GM23338 (cell line): ENCODE results near the gene DACH2. TPM values are rescaled to one million over a fixed set of nuclear protein-coding genes. Genes with fewer than 3 reads are reported as not detected.
A peak's percentile ranks its signal among the peaks of the same experiment; 100 is the strongest.

Source experiments
- ATAC-seq: fragments of 200-7000 bp; cut with Tn5 transposase; 3 replicates; pipeline ENCODE4 v1.9.1; 2020
- DNase-seq: peaks from one replicate; pipeline ENCODE4 v3.0.0-alpha.2; 2015; ENCODE audit warnings: low spot score
- H2AFZ ChIP-seq: fragments of 200-600 bp; sonication (generic); 2 replicates; pipeline ENCODE4 v1.8.0; 2016; ENCODE audit warnings: antibody characterized with exemption, mild to moderate bottlenecking, moderate library complexity
- H3F3A ChIP-seq: fragments of 200-600 bp; sonication (generic); replicated peaks from 2 replicates; pipeline ENCODE4 v1.8.0; 2017; ENCODE audit warnings: antibody characterized with exemption, mixed run types, low read depth
- H3K27ac ChIP-seq: fragments of 200-600 bp; sonication (generic); 2 replicates; pipeline ENCODE4 v1.6.1; 2016; ENCODE audit warnings: low read depth
- H3K27me3 ChIP-seq: fragments of 200-600 bp; sonication (generic); 2 replicates; pipeline ENCODE4 v1.8.0; 2016; ENCODE audit warnings: mild to moderate bottlenecking, mixed run types, moderate library complexity; ENCODE audit not compliant: insufficient read depth
- H3K36me3 ChIP-seq: fragments of 200-600 bp; sonication (generic); 2 replicates; pipeline ENCODE4 v1.8.0; 2016; ENCODE audit warnings: mild to moderate bottlenecking; ENCODE audit not compliant: insufficient read depth
- H3K4me1 ChIP-seq: fragments of 200-600 bp; sonication (generic); 2 replicates; pipeline ENCODE4 v1.8.0; 2016; ENCODE audit warnings: mild to moderate bottlenecking, moderate library complexity; ENCODE audit not compliant: insufficient read depth
- H3K4me2 ChIP-seq: fragments of 200-600 bp; sonication (generic); 2 replicates; pipeline ENCODE4 v1.7.1; 2017; ENCODE audit warnings: mixed run types
- H3K4me3 ChIP-seq: fragments of 200-600 bp; sonication (generic); 2 replicates; pipeline ENCODE4 v1.6.1; 2016; ENCODE audit warnings: mixed run types
- H3K79me2 ChIP-seq: fragments of 200-600 bp; sonication (generic); replicated peaks from 2 replicates; pipeline ENCODE4 v1.8.0; 2017; ENCODE audit warnings: mild to moderate bottlenecking; ENCODE audit not compliant: insufficient read depth
- H3K9me2 ChIP-seq: fragments of 200-600 bp; sonication (generic); 2 replicates; pipeline ENCODE4 v1.8.0; 2017; ENCODE audit not compliant: insufficient read depth
- H4K20me1 ChIP-seq: fragments of 200-600 bp; sonication (generic); replicated peaks from 2 replicates; pipeline ENCODE4 v1.8.0; 2017; ENCODE audit warnings: mild to moderate bottlenecking; ENCODE audit not compliant: insufficient read depth
- H3K27ac Mint-ChIP-seq: 2 replicates; pipeline ENCODE4 v1.8.0; 2020; ENCODE audit warnings: inconsistent platforms, mild to moderate bottlenecking, moderate library complexity, mixed read lengths
- H3K27me3 Mint-ChIP-seq: 3 replicates; pipeline ENCODE4 v1.8.0; 2022; ENCODE audit warnings: low read depth, mild to moderate bottlenecking, moderate library complexity, mixed read lengths, inconsistent platforms; ENCODE audit not compliant: insufficient read depth, poor library complexity
- H3K36me3 Mint-ChIP-seq: 3 replicates; pipeline ENCODE4 v1.8.0; 2021; ENCODE audit warnings: low read depth, mild to moderate bottlenecking, inconsistent platforms, moderate library complexity, mixed read lengths
- H3K4me1 Mint-ChIP-seq: 3 replicates; pipeline ENCODE4 v1.8.0; 2020; ENCODE audit warnings: mild to moderate bottlenecking, inconsistent platforms, mixed read lengths
- H3K4me3 Mint-ChIP-seq: 3 replicates; pipeline ENCODE4 v1.8.0; 2021; ENCODE audit warnings: moderate library complexity, mild to moderate bottlenecking, inconsistent platforms, mixed read lengths
- H3K9me3 Mint-ChIP-seq: 3 replicates; pipeline ENCODE4 v1.8.0; 2020; ENCODE audit warnings: moderate library complexity, mild to moderate bottlenecking, inconsistent platforms, mixed read lengths
- CREB1 ChIP-seq: fragments of 250-450 bp; sonication (Bioruptor Pico); IDR thresholded peaks from 2 replicates; pipeline ENCODE4 v1.5.0; 2020; ENCODE audit warnings: low read depth, mild to moderate bottlenecking, moderate library complexity
- CTCF ChIP-seq, 2 experiments: fragments of 200-600 bp in 1 of 2; sonication (generic) in 1 of 2; conservative IDR thresholded peaks; 2 replicates each; pipeline versions ENCODE4 v1.5.1 to v1.6.1; 2016 to 2017; ENCODE audit warnings: antibody characterized with exemption in 2 of 2, low read depth in 2 of 2, mild to moderate bottlenecking in 2 of 2, moderate library complexity in 1 of 2
- ETS1 ChIP-seq: IDR thresholded peaks from 2 replicates; pipeline ENCODE4 v1.6.1; 2016; ENCODE audit warnings: antibody characterized with exemption
- EZH2 ChIP-seq: fragments of 200-600 bp; sonication (generic); IDR thresholded peaks from one replicate; pipeline ENCODE4 v1.8.0; 2017; ENCODE audit warnings: antibody characterized with exemption, mild to moderate bottlenecking, low read depth; ENCODE audit not compliant: unreplicated experiment
- EZH2phosphoT487 ChIP-seq: fragments of 200-600 bp; sonication (generic); IDR thresholded peaks from one replicate; pipeline ENCODE4 v1.8.1; 2018; ENCODE audit warnings: antibody characterized with exemption; ENCODE audit not compliant: unreplicated experiment
- JUNB ChIP-seq: IDR thresholded peaks from one replicate; pipeline ENCODE4 v1.6.1; 2016; ENCODE audit warnings: antibody characterized with exemption; ENCODE audit not compliant: unreplicated experiment
- NANOG ChIP-seq: IDR thresholded peaks from 2 replicates; pipeline ENCODE4 v1.6.1; 2016; ENCODE audit warnings: antibody characterized with exemption, borderline replicate concordance
- POLR2AphosphoS5 ChIP-seq: IDR thresholded peaks from 2 replicates; pipeline ENCODE4 v1.6.1; 2016; ENCODE audit warnings: antibody characterized with exemption, low read depth
- REST ChIP-seq: IDR thresholded peaks from one replicate; pipeline ENCODE4 v1.6.1; 2018; ENCODE audit warnings: antibody characterized with exemption; ENCODE audit not compliant: unreplicated experiment
- STAT1 ChIP-seq: IDR thresholded peaks from one replicate; pipeline ENCODE4 v1.6.1; 2016; ENCODE audit warnings: antibody characterized with exemption; ENCODE audit not compliant: unreplicated experiment
- ZNF114 ChIP-seq: fragments of 250-450 bp; sonication (Bioruptor Pico); IDR thresholded peaks from 2 replicates; pipeline ENCODE4 v1.5.0; 2020; ENCODE audit warnings: mild to moderate bottlenecking, moderate library complexity
- ZNF331 ChIP-seq: fragments of 250-450 bp; sonication (Bioruptor Pico); IDR thresholded peaks from 2 replicates; pipeline ENCODE4 v1.5.0; 2020; ENCODE audit warnings: low read depth, mild to moderate bottlenecking, moderate library complexity
- polyA plus RNA-seq: library from polyadenylated mRNA; unstranded; fragments of >200 nt; fragmentation: Nextera tagmentation; extraction: Ambion mirVana; gene quantifications from 2 replicates; pipeline ENCODE4 v1.2.1, GENCODE V29; 2016
- total RNA-seq: library from RNA; depleted of rRNA; stranded (reverse); fragments of >200 nt; shearing (Covaris generic); gene quantifications from 2 replicates; pipeline ENCODE4 v1.2.3, GENCODE V29; 2014
- TF ChIP-seq, protein P1 (sequence below): fragments of 250-450 bp; sonication (Bioruptor Pico); IDR thresholded peaks from 2 replicates; pipeline ENCODE4 v1.5.0; 2020; ENCODE audit warnings: mild to moderate bottlenecking, moderate library complexity

DACH2 gene
- total and polyA plus RNA-seq, 2 experiments from 2014 or later: 2.4 to 4.6 TPM

DNA sequence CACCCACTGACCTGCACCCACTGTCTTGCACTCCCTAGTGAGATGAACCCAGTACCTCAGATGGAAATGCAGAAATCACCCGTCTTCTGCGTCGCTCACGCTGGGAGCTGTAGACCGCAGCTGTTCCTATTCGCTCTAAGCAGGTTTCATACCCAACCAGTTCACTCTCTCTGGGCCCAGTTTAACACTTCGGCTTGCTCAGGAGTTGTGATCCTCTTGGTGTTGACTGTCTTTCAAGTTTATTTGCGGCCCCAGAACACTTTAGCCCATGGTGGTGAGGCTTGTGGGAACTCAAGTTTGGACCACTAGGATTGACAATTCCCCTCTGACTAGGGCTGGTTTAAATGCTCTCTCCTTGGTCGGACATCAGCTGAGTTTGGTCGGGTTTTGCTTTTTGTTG, 147.0 kb downstream of the DACH2 start:
- H2AFZ ChIP-seq: 0 out of 2 replicates have a peak overlapping the region, but pooled peaks have one; percentile 66
- DNase-seq: peak; percentile 11
- H3K4me3 ChIP-seq: peak overlapping the region; percentile 41
- no peaks in the 10 kb centered on the region for H3F3A ChIP-seq
- H3K36me3 ChIP-seq: no peaks in the 10 kb centered on the region
- peaks cover 3% of the 10 kb centered on the region; the same call in 1 of the 3 replicates for H3K9me3 Mint-ChIP-seq
- no peak for TF ChIP-seq EZH2
- TF ChIP-seq ZNF331: no peak
- TF ChIP-seq EZH2phosphoT487: no peak
- TF ChIP-seq JUNB: no peak
- no peak for TF ChIP-seq CTCF (conservative IDR thresholded peaks at IDR 0.05; ENCODE audit: low read depth in 2 of 2)
- no peak for TF ChIP-seq NANOG
- no peak for TF ChIP-seq ZNF114 (CRISPR knock-in tag)
- TF ChIP-seq ETS1: no peak
- TF ChIP-seq POLR2AphosphoS5: no peak
- TF ChIP-seq, protein P1, sequence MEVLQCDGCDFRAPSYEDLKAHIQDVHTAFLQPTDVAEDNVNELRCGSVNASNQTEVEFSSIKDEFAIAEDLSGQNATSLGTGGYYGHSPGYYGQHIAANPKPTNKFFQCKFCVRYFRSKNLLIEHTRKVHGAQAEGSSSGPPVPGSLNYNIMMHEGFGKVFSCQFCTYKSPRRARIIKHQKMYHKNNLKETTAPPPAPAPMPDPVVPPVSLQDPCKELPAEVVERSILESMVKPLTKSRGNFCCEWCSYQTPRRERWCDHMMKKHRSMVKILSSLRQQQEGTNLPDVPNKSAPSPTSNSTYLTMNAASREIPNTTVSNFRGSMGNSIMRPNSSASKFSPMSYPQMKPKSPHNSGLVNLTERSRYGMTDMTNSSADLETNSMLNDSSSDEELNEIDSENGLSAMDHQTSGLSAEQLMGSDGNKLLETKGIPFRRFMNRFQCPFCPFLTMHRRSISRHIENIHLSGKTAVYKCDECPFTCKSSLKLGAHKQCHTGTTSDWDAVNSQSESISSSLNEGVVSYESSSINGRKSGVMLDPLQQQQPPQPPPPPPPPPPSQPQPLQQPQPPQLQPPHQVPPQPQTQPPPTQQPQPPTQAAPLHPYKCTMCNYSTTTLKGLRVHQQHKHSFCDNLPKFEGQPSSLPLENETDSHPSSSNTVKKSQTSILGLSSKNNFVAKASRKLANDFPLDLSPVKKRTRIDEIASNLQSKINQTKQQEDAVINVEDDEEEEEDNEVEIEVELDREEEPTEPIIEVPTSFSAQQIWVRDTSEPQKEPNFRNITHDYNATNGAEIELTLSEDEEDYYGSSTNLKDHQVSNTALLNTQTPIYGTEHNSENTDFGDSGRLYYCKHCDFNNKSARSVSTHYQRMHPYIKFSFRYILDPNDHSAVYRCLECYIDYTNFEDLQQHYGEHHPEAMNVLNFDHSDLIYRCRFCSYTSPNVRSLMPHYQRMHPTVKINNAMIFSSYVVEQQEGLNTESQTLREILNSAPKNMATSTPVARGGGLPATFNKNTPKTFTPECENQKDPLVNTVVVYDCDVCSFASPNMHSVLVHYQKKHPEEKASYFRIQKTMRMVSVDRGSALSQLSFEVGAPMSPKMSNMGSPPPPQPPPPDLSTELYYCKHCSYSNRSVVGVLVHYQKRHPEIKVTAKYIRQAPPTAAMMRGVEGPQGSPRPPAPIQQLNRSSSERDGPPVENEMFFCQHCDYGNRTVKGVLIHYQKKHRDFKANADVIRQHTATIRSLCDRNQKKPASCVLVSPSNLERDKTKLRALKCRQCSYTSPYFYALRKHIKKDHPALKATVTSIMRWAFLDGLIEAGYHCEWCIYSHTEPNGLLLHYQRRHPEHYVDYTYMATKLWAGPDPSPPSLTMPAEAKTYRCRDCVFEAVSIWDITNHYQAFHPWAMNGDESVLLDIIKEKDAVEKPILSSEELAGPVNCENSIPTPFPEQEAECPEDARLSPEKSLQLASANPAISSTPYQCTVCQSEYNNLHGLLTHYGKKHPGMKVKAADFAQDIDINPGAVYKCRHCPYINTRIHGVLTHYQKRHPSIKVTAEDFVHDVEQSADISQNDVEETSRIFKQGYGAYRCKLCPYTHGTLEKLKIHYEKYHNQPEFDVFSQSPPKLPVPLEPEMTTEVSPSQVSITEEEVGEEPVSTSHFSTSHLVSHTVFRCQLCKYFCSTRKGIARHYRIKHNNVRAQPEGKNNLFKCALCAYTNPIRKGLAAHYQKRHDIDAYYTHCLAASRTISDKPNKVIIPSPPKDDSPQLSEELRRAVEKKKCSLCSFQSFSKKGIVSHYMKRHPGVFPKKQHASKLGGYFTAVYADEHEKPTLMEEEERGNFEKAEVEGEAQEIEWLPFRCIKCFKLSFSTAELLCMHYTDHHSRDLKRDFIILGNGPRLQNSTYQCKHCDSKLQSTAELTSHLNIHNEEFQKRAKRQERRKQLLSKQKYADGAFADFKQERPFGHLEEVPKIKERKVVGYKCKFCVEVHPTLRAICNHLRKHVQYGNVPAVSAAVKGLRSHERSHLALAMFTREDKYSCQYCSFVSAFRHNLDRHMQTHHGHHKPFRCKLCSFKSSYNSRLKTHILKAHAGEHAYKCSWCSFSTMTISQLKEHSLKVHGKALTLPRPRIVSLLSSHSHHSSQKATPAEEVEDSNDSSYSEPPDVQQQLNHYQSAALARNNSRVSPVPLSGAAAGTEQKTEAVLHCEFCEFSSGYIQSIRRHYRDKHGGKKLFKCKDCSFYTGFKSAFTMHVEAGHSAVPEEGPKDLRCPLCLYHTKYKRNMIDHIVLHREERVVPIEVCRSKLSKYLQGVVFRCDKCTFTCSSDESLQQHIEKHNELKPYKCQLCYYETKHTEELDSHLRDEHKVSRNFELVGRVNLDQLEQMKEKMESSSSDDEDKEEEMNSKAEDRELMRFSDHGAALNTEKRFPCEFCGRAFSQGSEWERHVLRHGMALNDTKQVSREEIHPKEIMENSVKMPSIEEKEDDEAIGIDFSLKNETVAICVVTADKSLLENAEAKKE: no peak
- TF ChIP-seq CREB1 (CRISPR knock-in tag): no peak
- TF ChIP-seq REST: no peak
- no peak for TF ChIP-seq STAT1
- no peaks in the 10 kb centered on the region for H4K20me1 ChIP-seq
- H3K79me2 ChIP-seq: no peaks in the 10 kb centered on the region
- H3K4me1 ChIP-seq: no peaks in the 10 kb centered on the region
- peak; percentile 35; the same call in 2 of the 3 replicates for ATAC-seq
- H3K27me3 ChIP-seq: no peaks in the 10 kb centered on the region
- H3K4me1 Mint-ChIP-seq: peaks cover 6% of the 10 kb centered on the region
- H3K36me3 Mint-ChIP-seq: peaks cover 4% of the 10 kb centered on the region; the same call in 2 of the 3 replicates
- peak overlapping the region; percentile 38; the same call in 1 of the 2 replicates for H3K4me2 ChIP-seq
- H3K4me3 Mint-ChIP-seq: peak overlapping the region; percentile 46; the same call in 2 of the 3 replicates
- peak overlapping the region; percentile 27; the same call in 1 of the 2 replicates for H3K27ac Mint-ChIP-seq
- H3K27ac ChIP-seq: no peak overlapping the region
- no peaks in the 10 kb centered on the region for H3K9me2 ChIP-seq
- H3K27me3 Mint-ChIP-seq: peaks cover 2% of the 10 kb centered on the region
